HepG2 (cell line): Measurements from ENCODE around the gene SLX9. TPM values are rescaled to one million over a fixed set of nuclear protein-coding genes. Genes with fewer than 3 reads are reported as not detected.
A peak's percentile ranks its signal among the peaks of the same experiment; 100 is the strongest.

ENCODE experiments used
- ATAC-seq: fragments of 200-7000 bp; cut with Tn5 transposase; 3 replicates; pipeline ENCODE4 v1.9.1; 2020; ENCODE audit warnings: mild to moderate bottlenecking, moderate library complexity
- BruUV-seq: library from RNA; stranded (reverse); fragments of 400-500 nt; replicated peaks from 2 replicates; lab custom pipeline; 2021; lab: Mats Ljungman, UMichigan
- CTCF ChIA-PET: fragments of 300-600 bp; formaldehyde crosslinking; extraction: SDS; loops from one replicate; lab custom pipeline; 2021; ENCODE audit warnings: low total read pairs, inconsistent platforms, low intra/inter-chr PET ratio; lab: Yijun Ruan, JAX
- POLR2A ChIA-PET: fragments of 350-600 bp; sonication (Branson Sonifier 250); formaldehyde crosslinking; loops from one replicate; lab custom pipeline; 2020; ENCODE audit warnings: antibody characterized with exemption, inconsistent platforms; lab: Yijun Ruan, JAX
- DNase-seq: peaks from one replicate; pipeline ENCODE4 v3.0.0-alpha.2; 2015; ENCODE audit warnings: low spot score
- FAIRE-seq: peaks from 3 replicates; lab custom pipeline; 2011; peaks lifted over from hg19 to GRCh38; lab: Jason Lieb, UNC
- H2AFZ ChIP-seq: one replicate; pipeline ENCODE4 v1.6.1; 2011; ENCODE audit warnings: low read length, inconsistent platforms
- H3K27ac ChIP-seq: fragments of 300-600 bp; 3 replicates; pipeline ENCODE4 v1.8.0; 2011; ENCODE audit warnings: mixed run types, mild to moderate bottlenecking, mixed read lengths, low read length, inconsistent platforms; ENCODE audit not compliant: insufficient read depth; ENCODE audit errors: extremely low read length
- H3K27me3 ChIP-seq, 2 experiments: fragments of 200-600 bp in 1 of 2; 2 replicates in 1 of 2; 3 replicates in 1 of 2; pipeline versions ENCODE4 v1.6.0 to v1.8.0; 2011; ENCODE audit warnings: low read length in 2 of 2, mild to moderate bottlenecking in 2 of 2, moderate library complexity in 2 of 2, inconsistent platforms in 1 of 2; ENCODE audit not compliant: insufficient read depth in 2 of 2, control insufficient read depth in 1 of 2
- H3K36me3 ChIP-seq, 2 experiments: fragments of 200-600 bp in 1 of 2; replicated peaks in 1 of 2; 2 replicates in 1 of 2; 3 replicates in 1 of 2; pipeline versions ENCODE4 v1.5.1 to v1.8.0; 2011; ENCODE audit warnings: low read length in 2 of 2, inconsistent platforms in 1 of 2; ENCODE audit not compliant: insufficient read depth in 2 of 2, control insufficient read depth in 1 of 2
- H3K4me1 ChIP-seq: 2 replicates; pipeline ENCODE4 v1.5.1; 2012; ENCODE audit warnings: low read length, inconsistent platforms; ENCODE audit not compliant: insufficient read depth
- H3K4me2 ChIP-seq: 2 replicates; pipeline ENCODE4 v1.6.0; 2011; ENCODE audit warnings: low read depth, low read length, inconsistent platforms
- H3K4me3 ChIP-seq, 3 experiments: fragments of 200-600 bp in 1 of 3; sonication (generic), shearing (Covaris generic) in 1 of 3; replicated peaks in 1 of 3; 2 replicates each; pipeline ENCODE4 v1.5.1; 2011 to 2016; ENCODE audit warnings: low read length in 3 of 3, inconsistent platforms in 2 of 3, low read depth in 2 of 3, mild to moderate bottlenecking in 2 of 3, control low read depth in 1 of 3, mixed read lengths in 1 of 3; ENCODE audit not compliant: insufficient read depth in 1 of 3
- H3K79me2 ChIP-seq: one replicate; pipeline ENCODE4 v1.6.1; 2011; ENCODE audit warnings: low read length, inconsistent platforms; ENCODE audit not compliant: insufficient read depth
- H3K9ac ChIP-seq: 2 replicates; pipeline ENCODE4 v1.6.0; 2011; ENCODE audit warnings: mild to moderate bottlenecking, low read depth, low read length, inconsistent platforms; ENCODE audit not compliant: insufficient read depth
- H3K9me3 ChIP-seq: 2 replicates; pipeline ENCODE4 v1.5.1; 2012; ENCODE audit warnings: mild to moderate bottlenecking, low read length
- H4K20me1 ChIP-seq: 2 replicates; pipeline ENCODE4 v1.6.0; 2011; ENCODE audit warnings: inconsistent platforms, mild to moderate bottlenecking, low read length, moderate library complexity; ENCODE audit not compliant: insufficient read depth
- HDAC1 ChIP-seq: sonication (generic); formaldehyde crosslinking; IDR thresholded peaks from 2 replicates; pipeline ENCODE4 v1.5.1; 2020; ENCODE audit warnings: mild to moderate bottlenecking, missing genetic modification reagents
- NR1H2 ChIP-seq: sonication (generic); formaldehyde crosslinking; IDR thresholded peaks from 2 replicates; pipeline ENCODE4 v1.8.1; 2022; ENCODE audit warnings: low read depth, missing genetic modification reagents, borderline replicate concordance
- PATZ1 ChIP-seq: sonication (generic); formaldehyde crosslinking; IDR thresholded peaks from 2 replicates; pipeline ENCODE4 v1.4.0; 2020; ENCODE audit warnings: missing genetic modification reagents
- ZBTB39 ChIP-seq: sonication (generic); formaldehyde crosslinking; IDR thresholded peaks from 2 replicates; pipeline ENCODE4 v1.5.0; 2020; ENCODE audit warnings: missing genetic modification reagents
- ZNF260 ChIP-seq: sonication (generic); formaldehyde crosslinking; IDR thresholded peaks from 2 replicates; pipeline ENCODE4 v1.4.0; 2020; ENCODE audit warnings: missing genetic modification reagents, low read depth, mild to moderate bottlenecking, borderline replicate concordance
- ZNF687 ChIP-seq: sonication (generic); formaldehyde crosslinking; IDR thresholded peaks from 2 replicates; pipeline ENCODE4 v1.5.1; 2020; ENCODE audit warnings: mild to moderate bottlenecking, missing genetic modification reagents, moderate library complexity
- WGBS: methylation state at CpG from one replicate; pipeline ENCODE4 v1.1.6; 2017; ENCODE audit warnings: low lambda C conversion rate; 5-methylcytosine and 5-hydroxymethylcytosine counted together
- in situ Hi-C: cut with HindIII; loops from 2 replicates; pipeline ENCODE4 v1.10.0; 2017; ENCODE audit warnings: low pct_unique_long_range_greater_than_20kb; ENCODE audit not compliant: extremely low pct_ligation_motif_present
- intact Hi-C: fragments of 100-400 bp; cut with micrococcal nuclease; formaldehyde crosslinking; loops from one replicate; pipeline ENCODE4 v1.10.0; 2022; ENCODE audit not compliant: unreplicated experiment
- polyA plus RNA-seq, 8 experiments: library from polyadenylated mRNA; depleted of rRNA in 3 of 8; stranded (reverse) in 7 of 8; unstranded in 1 of 8; fragments of >200 nt; fragmentation: Illumina TruSeq in 4 of 8; extraction: Trizol in 4 of 8; gene quantifications; 2 replicates each; pipeline versions ENCODE4 v1.2.1 to v1.2.3, GENCODE V29; 2011 to 2016; ENCODE audit warnings: low read depth in 4 of 8, missing spikeins in 1 of 8, mixed read lengths in 1 of 8; ENCODE audit not compliant: insufficient read depth in 1 of 8
- total RNA-seq, 5 experiments: library from RNA; depleted of rRNA; stranded (reverse); fragments of >200 nt; fragmentation: Illumina TruSeq; extraction: Trizol; gene quantifications; 2 replicates each; pipeline ENCODE4 v1.2.3, GENCODE V29; 2016; ENCODE audit warnings: low read depth in 1 of 5

Gene SLX9
- total and polyA plus RNA-seq, 2 of the 13 experiments (the other 11 are each of a cell fraction or from before 2014, with no cell fraction given) = 21.0 to 47.1 TPM

- no peak overlapping the region for H3K4me2 ChIP-seq
- TF ChIP-seq ZNF260 (CRISPR knock-in tag) = no peak
- TF ChIP-seq ZNF687 (CRISPR knock-in tag) = 0 out of 2 replicates have a peak, but pooled peaks have one; percentile 9
- no peak for TF ChIP-seq ZBTB39
- no peak for TF ChIP-seq HDAC1 (CRISPR knock-in tag)
- TF ChIP-seq NR1H2 = no peak
- TF ChIP-seq PATZ1 (CRISPR knock-in tag) = no peak
- TF ChIP-seq, all 625 proteins: peak for 1
- H3K4me1 ChIP-seq = peaks cover 35% of the 10 kb centered on the region
- POLR2A ChIA-PET = interaction anchor here (0.7 to 2.0 kb wide), 4 partner anchors 9 to 26 kb away, joined by 3 to 6 read pairs (median 6); no protein-coding TSS in a partner anchor
- ATAC-seq (no peak), FAIRE-seq (no peak), DNase-seq (no peak)
- H3K27ac ChIP-seq = no peak overlapping the region
- no peak overlapping the region for H3K4me3 ChIP-seq
- H3K36me3 ChIP-seq = peaks cover 0 to 10% of the 10 kb centered on the region in 2 experiments; a peak in 2 of 5 replicates
- H3K79me2 ChIP-seq = no peaks in the 10 kb centered on the region
- intact Hi-C loops = no loop called here
- no peak overlapping the region for H2AFZ ChIP-seq
- 57% methylated on average over 7 of the region's 13 CpGs for WGBS
- in situ Hi-C loops = no loop called here
- H3K27me3 ChIP-seq = peaks cover 3 to 7% of the 10 kb centered on the region in 2 experiments; a peak in 2 of 5 replicates
- H3K9me3 ChIP-seq = no peaks in the 10 kb centered on the region
- no TSS peak for BruUV-seq
- H4K20me1 ChIP-seq = no peaks in the 10 kb centered on the region
- no peak overlapping the region for H3K9ac ChIP-seq
- CTCF ChIA-PET = interaction anchor here (0.6 kb wide), 1 partner anchor 233 kb away, joined by 3 read pairs; no protein-coding TSS in a partner anchor
These were observed 41.8 kb upstream of the SLX9 start for GRCh38 chr21:44898011-44898488.
